ENCODE data around the gene DYRK3. TPM values are rescaled to one million over a fixed set of nuclear protein-coding genes. Genes with fewer than 3 reads are reported as not detected.

The DYRK3 gene
- total RNA-seq, 2 donors from 2014 or later: 8.4 to 10.7 TPM

DNA sequence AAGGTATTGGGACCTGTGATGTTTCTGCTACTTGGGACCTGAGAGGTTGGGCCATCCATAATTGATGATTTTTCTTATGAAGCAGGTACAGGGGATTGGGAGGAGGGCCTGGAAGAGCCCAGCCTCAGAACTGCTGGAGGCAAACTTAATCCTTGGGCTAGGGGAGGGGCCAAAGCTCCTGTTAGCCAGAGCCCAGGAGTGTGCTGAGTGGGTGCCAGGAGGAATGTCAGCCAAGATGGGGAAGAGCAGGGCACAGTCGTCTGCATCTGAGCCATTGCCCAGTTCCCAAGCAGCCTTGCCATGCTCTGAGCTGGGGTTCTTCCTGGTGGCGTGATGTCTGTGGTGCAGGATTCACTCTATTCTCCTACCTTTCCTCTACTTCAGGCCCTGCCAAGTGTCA, 55.2 kb downstream of the DYRK3 start:
- intact Hi-C loops (cut with DNase I): no loop called here
- peak; percentile 47 for DNase-seq (ENCODE audit: low spot score)

DNA sequence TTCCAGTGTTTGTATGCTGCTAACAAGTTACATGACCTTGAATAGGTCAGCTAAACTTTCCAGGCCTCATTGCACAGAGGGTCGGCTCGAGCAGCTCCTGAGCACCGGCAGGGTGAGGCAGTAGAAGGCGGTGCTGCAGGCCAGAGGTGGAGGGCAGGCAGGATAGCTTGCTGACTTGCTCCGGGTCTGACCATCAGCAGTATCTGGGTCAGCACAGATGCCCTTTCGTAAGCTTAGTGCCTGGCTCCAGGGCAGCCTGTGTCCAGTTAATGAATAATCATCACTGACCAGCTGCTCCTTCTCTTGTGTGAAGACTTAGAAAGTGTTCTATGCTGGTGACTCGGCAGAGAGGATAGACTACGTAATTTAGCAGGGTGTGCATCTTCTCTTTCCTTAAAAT, 56.3 kb downstream of the DYRK3 start:
- DNase-seq (ENCODE audit: low spot score): no peak

DNA sequence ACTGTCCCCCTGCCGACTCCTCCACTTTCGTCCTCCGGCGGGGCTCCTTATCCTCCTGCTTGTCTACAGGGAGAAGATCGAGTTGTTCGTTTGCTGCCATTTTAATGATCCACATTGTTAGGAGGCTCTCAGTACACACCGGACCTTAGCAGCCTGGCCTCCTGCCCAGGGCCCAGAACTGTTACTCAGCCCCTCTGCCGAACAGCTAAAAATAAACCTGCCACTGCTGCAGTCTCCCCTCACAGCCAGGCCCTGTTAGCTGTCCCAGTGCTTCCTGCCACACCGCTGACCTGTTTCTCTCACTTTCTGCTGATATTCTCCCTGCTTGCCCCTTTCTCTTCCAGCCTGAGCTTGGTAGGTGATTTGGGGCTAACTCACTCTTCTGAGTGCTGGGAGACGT, 57.7 kb downstream of the DYRK3 start:
- peak; percentile 92 for DNase-seq (ENCODE audit: low spot score)
- intact Hi-C loops (cut with DNase I): no loop called here

More for the DNA sequence above, 56.3 kb downstream of the DYRK3 start:
- intact Hi-C loops (cut with DNase I): no loop called here

DNA sequence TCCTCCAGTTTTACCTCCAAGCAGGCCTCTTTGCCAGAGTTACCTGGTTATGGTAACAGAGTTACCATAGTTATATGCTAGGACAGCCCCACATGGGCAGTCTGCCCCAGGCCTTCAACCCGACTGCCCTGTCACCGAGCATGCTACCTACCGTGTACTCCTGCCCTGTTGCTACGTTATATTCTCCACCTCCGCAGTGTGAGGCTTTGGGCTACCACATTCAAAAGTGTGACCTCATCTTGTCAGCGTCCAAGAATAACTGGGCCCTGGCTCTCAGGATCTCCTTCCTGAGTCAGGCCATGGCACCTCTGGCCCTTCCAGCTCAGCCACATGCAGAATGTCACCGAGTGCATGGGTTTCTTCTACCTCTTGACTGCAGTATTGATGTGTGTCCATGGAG, 58.3 kb downstream of the DYRK3 start:
- no peak for DNase-seq (ENCODE audit: low spot score)
- intact Hi-C loops (cut with DNase I): no loop called here

DNA sequence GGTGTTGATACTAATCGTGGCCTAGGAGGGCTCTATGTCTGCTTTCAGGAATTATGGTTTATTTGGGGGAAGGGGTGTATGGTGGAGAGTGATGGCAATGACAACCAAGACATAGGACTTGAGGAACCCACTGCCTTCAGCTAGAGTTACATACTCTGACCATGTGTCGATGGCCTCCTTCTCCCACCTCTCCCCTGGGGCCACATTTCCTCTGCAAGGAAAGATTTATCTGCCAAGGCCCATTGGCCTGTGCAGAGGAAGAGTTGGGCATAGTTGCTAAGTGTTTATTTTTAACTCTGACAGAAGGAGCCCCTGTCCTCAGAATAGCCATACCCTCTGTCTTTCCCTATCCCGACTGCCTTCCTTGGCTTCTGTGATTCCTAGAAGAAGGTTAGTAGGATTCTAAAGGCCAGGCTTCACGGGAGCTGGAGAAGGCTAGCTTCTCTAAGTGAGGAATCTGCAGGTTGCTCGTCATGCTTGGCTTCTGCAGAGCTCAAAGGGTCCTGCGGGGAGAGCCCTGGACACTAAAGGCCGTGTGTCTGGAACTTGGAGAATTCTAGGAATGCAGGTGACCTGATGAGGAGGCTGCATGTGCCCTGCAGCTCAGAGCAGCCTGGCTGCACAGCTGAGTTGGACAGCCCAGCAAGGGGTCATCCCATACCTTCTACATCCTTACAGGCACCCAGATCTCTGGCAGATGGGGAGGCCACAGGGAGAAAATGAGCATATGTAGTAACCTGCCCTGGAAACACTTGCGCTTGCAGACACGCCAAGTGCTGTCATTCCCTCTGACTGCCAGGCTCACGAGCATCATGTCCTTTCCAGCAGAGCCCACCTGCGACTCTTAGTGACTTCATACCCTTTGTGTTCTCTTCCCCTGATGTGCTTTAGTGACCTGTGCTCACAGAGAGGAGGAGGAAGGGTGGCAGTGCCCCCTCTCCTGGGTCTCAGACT, 59.1 kb downstream of the DYRK3 start:
- intact Hi-C loops (cut with DNase I): no loop called here
- DNase-seq (ENCODE audit: low spot score): no peak

DNA sequence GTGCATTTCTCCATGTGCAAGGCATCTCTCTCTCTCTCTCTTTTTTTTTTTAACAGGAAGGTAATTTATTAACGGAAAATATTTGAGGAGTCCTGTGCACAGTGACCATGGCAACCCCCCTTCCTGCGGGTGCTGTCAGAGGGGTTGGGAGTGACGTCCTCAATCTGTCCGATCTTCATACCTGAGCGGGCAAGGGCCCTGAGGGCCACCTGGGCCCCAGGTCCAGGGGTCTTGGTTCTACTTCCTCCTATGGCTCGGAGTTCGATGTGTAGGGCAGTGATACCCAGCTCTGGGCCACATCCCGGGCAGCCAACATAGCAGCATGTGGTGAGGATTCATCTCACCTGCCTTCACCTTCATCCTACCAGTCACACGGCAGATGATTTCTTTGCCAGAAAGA, 60.4 kb downstream of the DYRK3 start:
- intact Hi-C loops (cut with DNase I): no loop called here
- no peak for DNase-seq (ENCODE audit: low spot score)

DNA sequence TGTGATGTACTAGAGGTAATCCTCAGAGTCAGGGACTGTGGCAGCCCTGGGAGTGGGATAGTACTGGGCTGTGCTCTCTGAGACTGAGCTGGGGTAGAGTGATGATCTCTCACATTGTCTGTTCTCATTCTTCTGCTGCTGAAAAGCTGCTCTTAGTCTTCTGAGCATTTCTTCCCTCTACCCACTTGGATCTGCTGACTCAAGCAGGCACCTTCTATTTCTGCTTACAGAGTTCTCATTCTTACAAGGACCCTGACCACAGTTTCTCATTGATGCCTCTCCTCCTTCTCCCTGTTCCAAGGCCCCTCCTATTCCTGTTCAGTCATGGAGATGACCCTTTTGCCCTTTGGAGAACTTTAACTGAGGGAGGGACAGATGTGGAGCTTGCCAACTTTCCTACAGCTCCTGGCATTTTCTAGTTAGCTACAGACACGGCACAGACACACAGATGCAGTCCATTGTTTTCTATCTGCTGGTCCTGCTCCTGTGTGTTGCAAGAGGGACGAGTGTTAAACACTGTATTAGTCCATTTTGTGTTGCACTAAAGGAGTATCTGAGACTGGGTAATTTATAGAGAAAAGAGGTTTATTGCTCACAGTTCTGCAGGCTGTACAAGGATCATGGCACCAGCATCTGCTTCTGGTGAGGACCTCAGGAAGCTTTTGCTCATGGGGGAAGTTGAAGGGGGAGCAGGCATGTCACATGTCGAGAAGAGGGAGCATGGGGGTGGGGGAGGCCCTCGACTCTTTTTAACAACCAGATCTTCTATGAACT, 61.7 kb downstream of the DYRK3 start:
- intact Hi-C loops (cut with DNase I): no loop called here
- DNase-seq (ENCODE audit: low spot score): no peak

DNA sequence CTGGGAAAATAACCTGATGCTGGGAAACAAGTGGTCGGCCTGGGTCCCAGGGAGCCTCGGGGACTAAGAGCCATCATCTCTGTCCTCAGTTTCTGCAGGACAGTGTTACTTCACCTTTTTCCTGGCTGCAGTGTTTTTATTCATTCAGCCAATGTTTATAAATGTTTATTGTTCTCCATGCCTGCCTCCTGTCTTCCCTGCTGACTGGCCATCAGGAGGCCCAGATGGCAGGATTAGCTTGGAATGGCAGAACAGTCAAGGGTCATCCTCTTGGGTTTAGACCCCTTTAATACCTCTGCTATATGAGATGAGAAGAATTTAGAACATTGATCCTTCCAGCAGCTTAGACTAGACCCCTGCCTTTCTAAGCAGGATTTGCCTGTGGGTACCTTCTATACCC, 62.7 kb downstream of the DYRK3 start:
- intact Hi-C loops (cut with DNase I): no loop called here
- no peak for DNase-seq (ENCODE audit: low spot score)

Other genes starting within 250 kb of the DYRK3 start
- 1 to 10 TPM; 4.8 to 6.5 TPM for gene IKBKE, start 165.1 kb upstream of the DYRK3 start, total RNA-seq
- 10 to 100 TPM; 11.0 to 13.3 TPM for gene RASSF5, start 128.0 kb upstream of the DYRK3 start, total RNA-seq
- gene EIF2D, start 23.1 kb upstream of the DYRK3 start, total RNA-seq: 10 to 100 TPM; 32.4 to 34.3 TPM
- 100 to 1,000 TPM in 1 of 2 donors, 10 to 100 TPM in 1; 69.0 to 102 TPM for gene MAPKAPK2, start 49.4 kb downstream of the DYRK3 start, total RNA-seq
- gene IL19, start 135.2 kb downstream of the DYRK3 start, total RNA-seq: not detected
- gene IL10, start 137.0 kb downstream of the DYRK3 start, total RNA-seq: 1 to 10 TPM; 5.2 to 6.1 TPM
- gene IL20, start 230.1 kb downstream of the DYRK3 start, total RNA-seq: not detected